ENCODE data around the gene KIFC3.
"Not testable (repeated sequence)": the region's sequence is repeated elsewhere in the genome, so short reads cannot be mapped to it uniquely, and the experiment has no call there.

The KIFC3 gene

DNA sequence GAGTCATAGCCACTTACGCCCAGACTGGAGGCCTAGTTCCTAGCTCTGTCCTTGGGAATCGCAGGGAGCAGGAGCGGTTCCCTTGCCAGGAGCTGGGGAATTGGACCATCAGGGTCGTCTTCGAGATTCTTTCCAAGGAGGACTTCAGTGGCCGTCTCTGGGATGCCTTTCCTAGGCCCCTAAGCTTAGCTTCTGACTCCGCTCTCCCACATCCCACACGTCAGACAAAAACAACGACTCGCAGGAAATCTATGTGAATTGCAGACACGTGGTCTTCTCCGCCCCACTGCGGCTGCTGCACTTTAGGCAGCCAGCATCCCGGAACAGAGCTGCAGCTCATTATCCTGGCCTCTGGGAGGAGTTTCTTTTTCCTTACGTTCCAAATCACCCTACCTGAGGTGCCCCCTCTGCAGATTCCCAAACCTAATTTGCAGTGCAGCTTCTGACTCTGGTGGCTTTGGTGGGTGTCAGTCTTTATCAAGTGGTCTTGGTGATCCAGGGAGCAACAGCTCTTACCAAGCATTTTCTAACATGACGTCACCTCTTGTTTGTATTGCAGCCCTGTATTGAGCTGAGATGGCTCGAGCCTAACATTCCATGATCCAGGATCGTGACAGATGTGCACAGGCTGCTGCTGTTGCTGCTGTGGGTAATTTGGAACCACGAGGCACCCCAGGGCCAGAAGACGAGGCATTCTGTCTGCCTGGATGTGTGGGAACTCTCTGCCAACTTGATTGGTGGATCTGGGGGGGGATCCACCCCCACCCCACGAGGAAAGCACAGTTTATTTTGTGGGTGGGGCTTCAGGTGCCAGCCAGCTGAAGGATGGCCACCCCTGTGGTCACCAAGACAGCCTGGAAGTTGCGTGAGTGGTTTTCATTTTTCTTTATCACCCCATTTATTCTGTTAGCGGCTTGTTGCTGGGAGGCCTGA is 65.6 kb downstream of the KIFC3 start:
- peak; percentile 55 for DNase-seq

DNA sequence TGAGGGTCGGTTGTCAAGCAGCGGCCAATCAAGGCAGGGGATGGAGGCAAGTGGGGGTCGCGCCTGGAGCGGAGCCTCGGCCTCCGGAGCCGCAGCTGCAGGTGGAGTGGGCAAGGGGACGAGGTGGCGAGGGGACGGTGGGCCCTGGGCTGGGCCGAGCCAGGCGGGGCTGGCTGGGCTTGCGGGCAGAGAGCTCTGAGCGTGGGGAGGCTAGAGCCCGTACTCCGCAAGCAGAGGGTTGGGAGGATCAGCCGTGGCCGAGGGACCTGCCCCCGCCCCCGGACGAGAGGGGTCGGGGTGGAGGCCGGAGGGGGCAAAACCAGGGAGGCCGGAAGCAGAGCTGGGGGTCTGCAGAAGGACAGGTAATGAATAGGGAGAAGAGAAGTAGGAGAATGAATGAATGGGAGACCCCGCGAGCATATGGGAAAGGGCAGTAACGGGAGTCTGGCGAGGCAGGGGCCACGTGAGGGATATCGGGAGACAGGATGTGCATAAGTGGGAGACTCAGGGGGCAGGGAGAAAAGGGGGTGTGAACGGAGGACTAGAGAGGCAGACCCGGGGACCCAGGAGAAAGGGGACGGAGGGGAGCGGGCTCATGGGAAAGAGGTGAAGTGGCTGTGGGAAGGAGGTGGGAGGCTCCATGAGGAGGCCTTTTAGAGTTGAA is 66.4 kb downstream of the KIFC3 start, which contains the start of gene KATNB1:
KATNB1 (plus strand) TSS at position 16 of the 664 bp plus-strand sequence. CDS start 1,474 bp downstream, outside the sequence.
- no peak for DNase-seq

GRCh38 chr16:57734925-57735754 is 67.2 kb downstream of the KIFC3 start:
- DNase-seq, result peak; percentile 100

DNA sequence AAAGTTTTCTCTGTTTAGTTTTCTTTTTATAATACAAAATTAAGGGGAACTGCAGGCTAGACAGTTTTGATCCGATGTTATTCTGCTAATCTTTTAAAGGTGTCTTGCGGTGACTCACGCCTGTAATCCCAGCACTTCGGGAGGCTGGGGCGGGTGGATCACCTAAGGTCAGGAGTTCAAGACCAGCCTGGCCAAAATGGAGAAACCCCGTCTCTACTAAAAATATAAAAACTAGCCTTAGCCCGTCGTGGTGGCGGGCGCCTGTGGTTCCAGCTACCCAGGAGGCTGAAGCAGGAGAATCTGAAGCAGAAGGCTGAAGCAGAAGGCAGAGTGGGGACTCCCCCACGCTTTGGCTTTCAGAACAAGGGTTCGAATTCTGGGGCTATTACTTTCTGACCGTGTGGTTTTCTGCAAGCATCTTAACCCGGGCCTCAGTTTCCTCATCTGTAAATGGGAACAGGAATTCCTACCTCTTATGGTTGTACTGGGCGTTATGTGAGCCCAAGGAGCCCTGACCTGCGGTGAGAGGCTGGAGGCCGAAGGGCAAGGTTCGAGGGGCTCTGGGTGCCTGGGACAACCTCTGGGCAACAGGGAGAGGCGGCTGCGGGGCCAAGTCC is 67.9 kb downstream of the KIFC3 start:
- no peak for DNase-seq

DNA sequence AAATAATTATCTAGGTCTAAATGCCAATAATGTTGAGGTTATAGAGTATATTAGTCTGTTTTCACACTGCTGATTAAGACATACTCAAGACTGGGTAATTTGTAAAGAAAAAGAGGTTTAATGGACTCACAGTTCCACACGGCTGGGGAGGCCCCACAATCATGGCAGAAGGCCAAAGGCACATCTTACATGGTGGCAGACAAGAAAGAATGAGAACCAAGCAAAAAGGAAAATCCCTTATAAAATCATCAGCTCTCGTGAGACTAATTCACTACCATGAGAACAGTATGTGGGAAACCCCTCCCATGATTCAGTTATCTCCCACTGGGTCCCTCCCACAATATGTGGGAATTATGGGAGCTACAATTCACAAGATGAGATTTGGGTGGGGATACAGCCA is 69.6 kb downstream of the KIFC3 start:
- DNase-seq, result no peak

DNA sequence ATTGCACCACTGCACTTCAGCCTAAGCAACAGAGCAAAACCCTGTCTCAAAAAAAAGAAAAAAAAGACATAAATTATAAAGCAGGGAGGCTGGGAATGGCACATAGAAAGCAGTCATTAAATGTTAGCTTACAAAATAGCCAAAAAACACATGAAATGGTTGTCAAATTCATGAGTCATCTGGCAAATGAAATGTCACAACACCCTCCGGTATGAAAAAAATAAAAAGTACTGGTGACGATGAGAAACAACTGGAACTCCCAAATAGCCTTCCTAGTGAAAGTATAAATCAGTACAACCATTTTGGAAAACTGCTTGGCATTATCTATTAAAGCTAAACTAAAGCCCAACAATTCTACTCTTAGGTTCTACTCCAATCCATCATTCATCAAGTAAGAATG is 70.3 kb downstream of the KIFC3 start:
- no peak for DNase-seq

DNA sequence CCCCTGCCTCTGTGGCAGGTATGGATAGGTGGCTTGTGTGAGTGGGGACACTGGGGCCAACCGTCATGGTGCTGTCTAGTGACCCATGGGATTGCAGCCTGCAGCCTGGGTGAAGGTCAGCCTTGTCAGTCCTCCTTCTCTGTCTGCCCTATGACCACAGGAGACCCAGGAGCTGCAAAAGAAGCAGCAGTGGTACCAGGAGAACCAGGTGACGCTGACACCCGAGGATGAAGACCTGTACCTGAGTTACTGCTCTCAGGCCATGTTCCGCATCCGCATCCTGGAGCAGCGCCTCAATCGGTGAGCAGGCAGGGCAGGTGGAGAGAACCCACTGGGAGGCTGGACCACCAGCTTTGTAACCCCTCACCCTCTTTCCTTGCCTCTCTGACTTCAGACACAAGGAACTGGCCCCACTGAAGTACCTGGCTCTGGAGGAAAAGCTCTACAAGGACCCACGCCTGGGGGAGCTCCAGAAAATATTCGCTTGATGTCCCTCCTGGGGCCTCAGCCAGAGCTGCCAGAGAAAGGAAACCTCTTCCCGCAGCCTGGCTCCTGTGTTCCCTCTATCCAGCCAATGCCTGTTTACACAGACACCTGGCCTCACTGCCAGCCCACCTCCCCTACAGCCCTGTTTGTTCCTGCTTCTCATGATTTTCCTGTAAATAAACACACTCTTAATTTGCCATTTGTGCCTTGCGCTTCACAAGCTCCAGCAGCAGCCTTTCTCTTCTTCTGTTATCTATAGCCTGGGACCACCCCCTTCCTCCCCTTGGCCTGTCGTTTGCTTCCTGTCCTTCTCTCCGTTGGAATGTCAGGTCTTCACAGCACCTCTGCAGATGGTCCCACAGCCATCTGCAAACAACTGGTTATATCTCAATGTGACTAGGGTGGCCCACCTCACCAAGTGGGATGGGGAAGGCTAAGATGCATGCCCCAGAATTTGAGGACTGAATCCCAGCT is 71.2 kb downstream of the KIFC3 start:
- no peak for DNase-seq

GRCh38 chr16:57729852-57730251 is 72.4 kb downstream of the KIFC3 start:
- not testable (repeated sequence) for DNase-seq

- DNase-seq, result no peak
Observed at GRCh38 chr16:57729182-57729484, 73.2 kb downstream of the KIFC3 start.

GRCh38 chr16:57728336-57729181 is 73.7 kb downstream of the KIFC3 start:
- no peak for DNase-seq

- no peak for DNase-seq
Observed at GRCh38 chr16:57727610-57728009, 74.7 kb downstream of the KIFC3 start.

GRCh38 chr16:57726433-57726947 is 75.8 kb downstream of the KIFC3 start:
- DNase-seq, result no peak

DNA sequence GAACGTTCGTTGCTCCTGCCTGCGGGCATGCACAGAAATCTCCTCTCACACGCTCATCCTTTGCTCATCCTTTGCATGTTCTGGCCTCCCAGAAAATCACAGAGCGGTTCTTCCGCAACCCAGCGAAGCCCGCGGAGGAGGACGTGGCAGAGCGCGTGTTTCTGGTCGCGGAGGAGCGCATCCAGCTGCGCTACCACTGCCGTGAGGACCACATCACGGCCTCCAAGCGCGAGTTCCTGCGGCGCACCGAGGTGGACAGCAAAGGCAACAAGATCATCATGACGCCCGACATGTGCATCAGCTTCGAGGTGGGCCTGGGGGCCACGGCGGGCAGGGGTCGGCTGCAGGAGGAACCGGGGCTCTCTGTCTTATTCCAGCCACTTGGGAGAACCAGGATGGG is 76.3 kb downstream of the KIFC3 start:
- no peak for DNase-seq

DNA sequence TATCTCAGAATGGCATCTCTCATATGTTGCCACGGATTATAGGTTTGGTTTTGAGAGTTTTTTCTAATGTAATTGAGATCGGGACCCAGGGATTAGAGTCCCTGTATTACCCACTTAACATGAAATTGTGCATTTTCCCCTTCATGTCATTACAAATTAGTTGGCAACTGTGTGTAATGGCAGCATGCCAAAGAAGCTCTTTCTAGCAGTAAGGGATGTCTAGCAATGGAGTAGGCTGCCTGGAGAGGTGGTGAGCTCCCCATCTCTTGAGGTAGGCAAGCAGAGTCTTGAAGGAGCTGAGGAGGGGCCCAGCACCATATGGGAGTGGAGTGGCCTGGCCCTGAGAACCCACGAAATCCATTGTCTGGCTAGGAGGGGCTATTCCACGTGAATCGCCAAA is 76.7 kb downstream of the KIFC3 start:
- DNase-seq, result no peak

DNA sequence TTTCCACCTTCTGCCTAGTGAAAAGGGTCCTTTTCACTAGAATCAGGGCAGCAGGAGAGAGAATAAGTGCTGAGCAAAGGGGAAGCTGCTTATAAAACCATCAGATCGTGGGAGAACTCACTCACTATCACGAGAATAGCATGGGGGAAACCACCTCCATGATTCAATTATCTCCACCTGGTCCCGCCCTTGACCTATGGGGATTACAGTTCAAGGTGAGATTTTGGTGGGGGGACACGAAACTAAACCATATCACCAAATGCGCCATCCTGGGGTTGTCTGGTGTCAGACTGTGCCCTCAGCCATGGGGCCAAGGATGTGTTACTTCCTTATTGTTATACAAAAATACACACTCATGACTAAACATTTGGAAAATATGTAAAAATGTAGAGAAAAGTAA is 77.1 kb downstream of the KIFC3 start:
- DNase-seq, result no peak

DNA sequence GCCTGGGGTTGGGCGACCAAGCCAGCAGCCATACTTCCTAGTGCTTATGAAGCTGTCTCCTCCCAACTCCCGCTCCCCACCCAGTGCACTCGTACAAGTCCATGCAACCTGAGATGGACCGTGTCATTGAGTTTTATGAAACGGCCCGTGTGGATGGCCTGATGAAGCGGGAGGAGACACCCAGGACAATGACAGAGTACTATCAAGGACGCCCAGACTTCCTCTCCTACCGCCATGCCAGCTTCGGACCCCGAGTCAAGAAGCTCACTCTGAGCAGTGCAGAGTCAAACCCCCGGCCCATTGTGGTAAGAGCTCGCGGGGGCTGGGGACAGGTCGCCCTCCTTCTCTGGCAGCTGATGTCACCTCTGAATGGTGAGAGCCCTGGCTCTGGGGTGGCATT is 77.8 kb downstream of the KIFC3 start:
- DNase-seq, result no peak

DNA sequence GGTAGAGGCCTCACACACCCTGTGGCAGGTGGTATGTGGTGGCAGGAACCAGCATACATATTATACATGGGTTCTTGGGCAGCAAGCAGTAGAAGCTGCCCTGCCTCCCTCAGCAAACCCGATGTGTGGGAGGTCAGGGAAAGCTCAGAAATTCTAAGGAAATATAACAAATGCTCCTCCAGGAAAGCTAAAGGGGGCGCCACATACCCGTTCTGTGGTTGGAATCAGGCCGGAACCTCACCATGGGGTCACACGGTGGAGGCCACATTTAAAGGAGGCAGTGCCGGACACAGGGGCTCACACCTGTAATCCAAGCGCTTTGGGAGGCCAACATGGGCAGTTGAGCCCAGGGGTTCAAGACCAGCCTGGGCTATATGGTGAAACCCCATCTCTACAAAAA is 79.1 kb downstream of the KIFC3 start:
- DNase-seq, result no peak

GRCh38 chr16:57722651-57723050 is 79.6 kb downstream of the KIFC3 start:
- no peak for DNase-seq

DNA sequence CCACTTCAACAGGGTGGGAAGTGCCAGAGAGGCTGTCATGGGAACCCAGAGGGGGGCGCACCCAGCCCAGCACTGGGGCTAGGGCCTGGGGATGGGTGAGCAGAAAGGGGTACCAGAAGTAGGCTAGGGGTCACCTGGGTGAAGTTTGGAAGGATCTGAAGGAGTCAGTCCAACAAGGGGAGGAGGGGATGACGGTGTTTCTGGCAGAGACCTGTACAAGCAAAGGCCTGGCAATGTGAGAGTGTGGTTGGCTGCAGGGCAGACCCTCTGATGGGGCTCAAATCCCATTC is 80.1 kb downstream of the KIFC3 start:
- DNase-seq, result no peak

GRCh38 chr16:57721356-57722209 is 80.7 kb downstream of the KIFC3 start:
- no peak for DNase-seq

All from CD4-positive, alpha-beta T cell treated with Interleukin-21 for 1 hour (primary cell).